Upper lobe of left lung (tissue), 6 donors: ENCODE results near the gene RAB37. TPM values are rescaled to one million over a fixed set of nuclear protein-coding genes. Genes with fewer than 3 reads are reported as not detected.

Experiments used
- ATAC-seq, 2 donors: fragments of 200-7000 bp; cut with Tn5 transposase; one replicate each; pipeline ENCODE4 v1.9.1; 2022; ENCODE audit warnings: mild to moderate bottlenecking in 2 of 2, moderate library complexity in 2 of 2; ENCODE audit not compliant: low FRiP score in 2 of 2
- DNase-seq, 2 donors: peaks; one replicate each; pipeline ENCODE4 v3.0.0-alpha.2; 2019 to 2020
- H3K27ac ChIP-seq, 4 donors: fragments of 200-600 bp; sonication (generic); one replicate each; pipeline ENCODE4 v1.5.1; 2016 to 2019
- H3K27me3 ChIP-seq, 4 donors: fragments of 200-600 bp; sonication (generic); one replicate each; pipeline ENCODE4 v1.5.1; 2017 to 2019
- H3K36me3 ChIP-seq, 4 donors: fragments of 200-600 bp; sonication (generic); one replicate each; pipeline ENCODE4 v1.5.1; 2016 to 2019
- H3K4me1 ChIP-seq, 4 donors: fragments of 200-600 bp; sonication (generic); one replicate each; pipeline ENCODE4 v1.5.1; 2018 to 2019
- H3K4me3 ChIP-seq, 4 donors: fragments of 200-600 bp; sonication (generic); one replicate each; pipeline ENCODE4 v1.5.1; 2017 to 2019; ENCODE audit warnings: mild to moderate bottlenecking in 2 of 4, moderate library complexity in 1 of 4
- H3K9me3 ChIP-seq, 4 donors: fragments of 200-600 bp; sonication (generic); one replicate each; pipeline ENCODE4 v1.5.1; 2018 to 2019
- CTCF ChIP-seq, 6 experiments: fragments of 450-650 bp in 4 of 6; fragments of 200-600 bp in 2 of 6; sonication (generic) in 2 of 6; IDR thresholded peaks; one replicate each; pipeline ENCODE4 v1.5.1; 2016 to 2019; ENCODE audit warnings: antibody characterized with exemption in 6 of 6
- EP300 ChIP-seq, 4 donors: sonication (generic); formaldehyde crosslinking; IDR thresholded peaks; one replicate each; pipeline ENCODE4 v1.5.1; 2017; ENCODE audit warnings: antibody characterized with exemption in 4 of 4, control low read depth in 2 of 4
- POLR2A ChIP-seq, 4 donors: fragments of 450-650 bp; IDR thresholded peaks; one replicate each; pipeline ENCODE4 v1.5.1; 2016 to 2017; ENCODE audit warnings: antibody characterized with exemption in 4 of 4, mild to moderate bottlenecking in 2 of 4
- POLR2AphosphoS5 ChIP-seq, 2 donors: sonication (generic); formaldehyde crosslinking; IDR thresholded peaks; one replicate each; pipeline ENCODE4 v1.5.1; 2017; ENCODE audit warnings: antibody characterized with exemption in 2 of 2
- WGBS, 2 donors: methylation state at CpG; one replicate each; pipeline ENCODE4 v1.1.5; 2017 to 2018; 5-methylcytosine and 5-hydroxymethylcytosine counted together
- total RNA-seq, 6 donors: library from RNA; depleted of rRNA in 4 of 6; stranded (reverse); fragments of >200 nt in 4 of 6; gene quantifications; one replicate each; pipeline versions ENCODE4 v1.1.0 to v1.2.1, GENCODE V29; 2016 to 2021
- donor health status: DM: no; HTN: no; CAD: no; lungs with moderate emphysema.
- donor health status: DM: no; HTN: yes; CAD: no; lungs with severe emphysema.

Gene RAB37
- total RNA-seq, 6 donors from 2014 or later, result 1.1 to 7.1 (median 3.7) TPM

GRCh38 chr17:74733365-74734122 is 3.5 kb upstream of the RAB37 start:
- Histone ChIP-seq H3K9me3 (no peaks in the 10 kb centered on the region), H3K27ac (no peak overlapping the region), H3K27me3 (peaks cover 0 to 11% (median under 1%) of the 10 kb centered on the region in 4 donors), H3K36me3 (no peaks in the 10 kb centered on the region), H3K4me1 (peaks cover 24 to 38% (median 30%) of the 10 kb centered on the region in 4 donors), H3K4me3 (no peak overlapping the region)
- DNase-seq, result no peak
- 61 to 65% methylated on average over 7 to 8 of the region's 9 CpGs for WGBS, 2 donors
- TF ChIP-seq POLR2AphosphoS5 (IDR thresholded peaks at IDR 0.05), result no peak
- no peak for TF ChIP-seq POLR2A (IDR thresholded peaks at IDR 0.05)
- no peak for TF ChIP-seq EP300 (IDR thresholded peaks at IDR 0.05)
- no peak for TF ChIP-seq CTCF (IDR thresholded peaks at IDR 0.05)
- ATAC-seq, result peak in 1 of 2 donors; percentile 34

DNA sequence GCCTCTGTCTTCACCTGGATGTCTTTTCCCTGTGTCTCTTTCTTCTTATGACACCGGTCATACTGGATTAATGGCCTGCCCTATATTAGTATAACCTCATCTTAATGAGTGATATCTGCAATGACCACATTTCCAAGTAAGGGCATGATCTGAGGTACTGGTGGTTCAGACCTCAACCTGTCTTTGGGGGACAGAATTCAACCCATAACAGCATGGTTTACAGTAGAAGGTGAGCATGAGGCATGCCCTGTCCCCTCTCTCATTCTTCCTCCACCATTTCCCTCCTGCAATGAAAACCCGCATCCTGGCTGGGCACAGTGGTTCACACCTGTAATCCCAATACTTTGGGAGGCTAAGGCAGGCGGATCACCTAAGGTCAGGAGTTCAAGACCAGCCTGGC is 2.8 kb upstream of the RAB37 start:
- Histone ChIP-seq H3K9me3 (no peaks in the 10 kb centered on the region), H3K27me3 (peaks cover 0 to 12% (median 2%) of the 10 kb centered on the region in 4 donors), H3K27ac (no peak overlapping the region), H3K36me3 (no peaks in the 10 kb centered on the region), H3K4me1 (peaks cover 29 to 45% (median 35%) of the 10 kb centered on the region in 4 donors), H3K4me3 (no peak overlapping the region)
- 91 to 95% methylated on average over 3 of the region's 3 CpGs for WGBS, 2 donors
- DNase-seq (no peak), ATAC-seq (no peak)
- no peak for TF ChIP-seq CTCF (IDR thresholded peaks at IDR 0.05)
- no peak for TF ChIP-seq POLR2AphosphoS5 (IDR thresholded peaks at IDR 0.05)
- no peak for TF ChIP-seq POLR2A (IDR thresholded peaks at IDR 0.05)
- no peak for TF ChIP-seq EP300 (IDR thresholded peaks at IDR 0.05)

DNA sequence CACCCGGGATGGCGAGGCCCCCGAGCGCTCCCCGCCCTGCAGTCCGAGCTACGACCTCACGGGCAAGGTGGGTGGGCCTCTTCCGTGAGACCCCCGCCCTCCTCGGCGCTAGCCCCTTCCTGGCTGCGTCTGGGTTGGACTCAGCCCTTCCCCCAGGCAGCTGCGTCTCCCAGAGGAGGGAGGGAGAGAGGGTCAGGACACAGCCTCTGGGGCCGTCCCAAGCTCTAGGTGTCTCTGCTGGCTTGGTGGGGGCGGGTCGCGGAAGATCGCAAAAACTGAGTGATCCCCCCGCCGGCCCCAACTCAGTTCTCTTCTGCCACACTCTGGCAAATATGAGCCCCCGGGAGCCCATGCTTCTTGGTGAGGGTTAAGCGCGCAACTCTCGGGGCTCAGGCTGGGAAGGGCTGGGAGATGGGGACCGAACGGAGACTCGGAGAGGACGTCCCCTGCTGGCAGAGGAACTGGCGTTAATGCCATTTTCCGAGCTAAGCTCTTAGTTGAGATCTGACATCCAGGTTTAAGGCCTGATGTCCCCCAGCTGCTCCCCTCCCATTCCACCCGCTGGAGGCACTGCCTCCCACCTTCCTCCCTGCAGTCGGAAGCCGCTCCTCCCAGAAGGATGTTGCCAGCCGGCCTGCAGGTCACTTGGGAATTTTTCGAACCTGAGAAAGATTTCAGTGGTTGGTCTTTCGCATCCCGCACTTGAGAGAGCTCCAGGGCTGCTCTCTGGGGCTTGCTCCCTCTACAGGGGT is 419 bp downstream of the RAB37 start:
- H3K4me1 ChIP-seq, result peaks cover 37 to 63% (median 41%) of the 10 kb centered on the region in 4 donors
- peaks cover 0 to 12% (median 2%) of the 10 kb centered on the region in 4 donors for H3K27me3 ChIP-seq
- H3K36me3 ChIP-seq, result no peaks in the 10 kb centered on the region
- no peaks in the 10 kb centered on the region for H3K9me3 ChIP-seq
- H3K4me3 ChIP-seq, result peak overlapping the region; percentile 18 to 51 (median 44)
- ATAC-seq, result peak in 1 of 2 donors; percentile 40
- DNase-seq, result peak in 1 of 2 donors; percentile 87
- H3K27ac ChIP-seq, result peak overlapping the region; percentile 38 to 81 (median 76)
- TF ChIP-seq EP300 (IDR thresholded peaks at IDR 0.05), result no peak
- TF ChIP-seq CTCF (IDR thresholded peaks at IDR 0.05), result peak in 5 of 6 experiments; percentile 21 to 54 (median 46)
- WGBS, 2 donors, result 2 to 5% methylated on average over 14 to 24 of the region's 38 CpGs

GRCh38 chr17:74738051-74738996 is 1.3 kb downstream of the RAB37 start:
- peak overlapping the region in 3 of 4 donors; percentile 41 to 51 (median 48) for H3K4me3 ChIP-seq
- WGBS, 2 donors, result 33 to 57% methylated on average over 3 to 12 of the region's 16 CpGs
- no peaks in the 10 kb centered on the region for H3K9me3 ChIP-seq
- H3K27me3 ChIP-seq, result peaks cover 0 to 12% (median 2%) of the 10 kb centered on the region in 4 donors
- DNase-seq (peak in 1 of 2 donors; percentile 55), ATAC-seq (peak; percentile 19 to 56)
- TF ChIP-seq POLR2A (IDR thresholded peaks at IDR 0.05) (no peak), POLR2AphosphoS5 (IDR thresholded peaks at IDR 0.05) (peak in 1 of 2 donors; percentile 19)
- peak overlapping the region; percentile 40 to 81 (median 76) for H3K27ac ChIP-seq
- H3K36me3 ChIP-seq, result no peaks in the 10 kb centered on the region
- peaks cover 45 to 71% (median 48%) of the 10 kb centered on the region in 4 donors for H3K4me1 ChIP-seq
